HG02763 (cell line): ENCODE data around the gene TSHZ1.

ENCODE experiments used
- ATAC-seq: cut with Tn5 transposase; IDR thresholded peaks from one replicate; pipeline ENCODE4 v1.9.1; 2021; ENCODE audit warnings: mild to moderate bottlenecking, moderate library complexity; ENCODE audit not compliant: unreplicated experiment

TSHZ1 gene

DNA sequence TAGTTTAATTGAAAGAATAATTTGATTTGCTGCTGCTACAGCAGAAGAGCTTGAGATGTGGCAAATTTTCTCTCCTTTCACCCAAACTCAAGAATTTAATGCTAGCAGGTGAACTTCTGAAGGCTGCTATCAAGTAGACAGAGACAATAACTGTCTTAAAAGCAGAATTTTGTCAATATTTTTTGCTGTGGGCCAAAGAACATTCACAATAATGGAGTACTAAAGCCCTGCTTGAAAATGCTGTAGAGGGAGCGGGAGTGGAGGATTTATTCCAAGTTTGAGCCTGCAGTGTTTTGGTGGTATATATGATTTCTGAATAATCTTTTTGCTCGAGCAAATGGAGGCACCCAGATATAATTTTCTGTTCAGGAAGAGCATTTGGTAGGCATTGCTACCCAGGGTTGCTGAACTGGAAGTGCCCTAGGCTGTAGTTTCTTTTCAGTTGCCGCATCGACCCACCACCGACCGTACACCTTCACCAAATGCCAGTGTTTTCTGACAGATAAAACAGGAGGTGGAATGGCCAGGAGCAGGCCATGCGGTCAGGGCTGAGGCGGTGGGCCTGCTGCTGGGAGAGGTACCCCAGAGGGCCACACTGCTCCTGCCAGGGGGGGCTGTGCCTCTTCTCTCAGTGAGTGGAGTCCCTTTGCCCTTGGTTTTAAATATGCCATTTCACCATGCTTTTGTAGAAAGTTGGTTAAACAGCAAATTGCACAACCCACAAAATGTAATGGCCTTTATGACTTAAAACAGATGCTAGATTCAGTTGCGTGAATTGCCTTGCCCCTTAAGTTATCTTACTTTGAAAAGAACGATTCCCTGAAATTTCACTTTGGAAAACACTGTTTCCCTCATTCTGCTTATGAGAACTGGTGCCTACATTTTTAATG, 36.4 kb downstream of the TSHZ1 start:
- no peak for ATAC-seq

DNA sequence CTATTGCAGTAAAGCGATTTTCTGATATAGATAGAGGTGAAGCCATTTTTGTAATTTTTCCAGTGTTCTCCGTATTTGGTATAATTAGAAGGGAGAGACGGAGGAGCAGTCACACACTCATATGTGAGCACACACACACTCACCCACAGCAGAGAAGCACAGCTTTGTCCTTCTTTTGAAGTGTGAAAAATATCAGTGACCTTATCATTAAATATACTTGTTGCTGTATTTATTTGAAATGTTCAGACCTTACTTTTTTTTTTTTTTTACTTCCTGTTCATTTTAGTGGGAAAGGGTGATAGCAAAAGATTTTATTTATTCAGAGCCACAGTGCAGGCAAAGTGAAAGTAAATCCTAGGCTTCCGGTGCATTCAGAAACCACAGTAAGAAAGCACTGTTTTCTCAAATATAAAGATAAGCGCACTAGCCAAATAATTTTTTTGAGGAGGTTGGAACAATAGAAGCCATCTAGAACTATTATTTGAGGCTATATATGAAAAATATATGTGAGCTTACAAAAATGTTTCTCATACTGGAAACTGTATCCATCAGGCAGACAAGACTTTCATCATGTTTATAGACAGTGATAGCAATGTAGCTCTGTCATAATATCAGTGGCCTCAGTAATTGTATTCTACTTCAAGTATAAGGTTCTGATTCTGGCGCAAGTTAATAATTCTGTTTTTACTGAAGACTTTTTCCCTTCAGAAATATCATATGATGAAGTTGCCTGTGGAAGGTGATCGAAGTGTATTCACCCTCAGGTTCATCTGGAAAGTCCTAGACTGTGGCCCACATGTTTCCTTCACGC, 37.2 kb downstream of the TSHZ1 start:
- ATAC-seq: peak; percentile 57

- ATAC-seq: no peak
These were observed 38.0 kb downstream of the TSHZ1 start for GRCh38 chr18:75248426-75249174.

DNA sequence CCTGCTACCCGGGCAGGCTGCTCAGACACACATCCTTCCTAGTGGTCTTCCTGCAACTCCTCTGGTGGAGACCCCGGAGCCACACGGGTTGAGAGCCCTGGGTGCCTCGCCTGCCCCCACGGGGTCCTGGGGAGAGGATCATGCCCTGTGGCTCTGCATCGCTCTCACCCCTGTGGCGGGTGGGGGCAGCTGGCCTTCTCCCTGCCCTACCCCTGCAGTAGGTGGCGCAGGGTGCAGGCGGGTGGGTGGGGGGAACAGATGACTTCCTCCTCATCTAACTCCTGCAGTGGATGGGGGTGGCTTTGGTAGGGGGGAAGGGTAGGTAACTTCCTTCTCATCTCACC, 38.5 kb downstream of the TSHZ1 start:
- ATAC-seq: no peak

- no peak for ATAC-seq
These were observed 39.3 kb downstream of the TSHZ1 start for GRCh38 chr18:75249672-75250470.

- no peak for ATAC-seq
These were observed 39.8 kb downstream of the TSHZ1 start for GRCh38 chr18:75250471-75250821.

DNA sequence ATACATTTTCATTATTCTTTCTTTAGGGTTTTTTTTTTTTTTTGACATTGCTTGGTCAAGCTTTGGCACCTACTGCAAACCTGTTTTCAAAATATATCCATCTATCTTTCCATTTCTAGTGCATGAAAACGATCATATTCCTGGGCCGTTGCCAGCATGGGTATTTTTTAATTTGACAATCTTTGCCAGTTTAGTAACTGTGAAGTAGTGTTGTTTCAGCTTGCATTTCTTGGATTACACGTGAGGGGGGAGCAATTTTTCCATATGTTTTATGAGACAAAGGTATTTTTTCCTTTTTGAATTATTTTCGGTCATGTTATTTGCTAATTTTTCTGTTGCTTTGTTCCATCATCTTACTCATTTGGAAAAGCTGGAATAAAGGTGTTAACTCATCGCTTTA, 40.9 kb downstream of the TSHZ1 start:
- ATAC-seq: no peak

GRCh38 chr18:75252136-75252535, 41.5 kb downstream of the TSHZ1 start:
- ATAC-seq: no peak

DNA sequence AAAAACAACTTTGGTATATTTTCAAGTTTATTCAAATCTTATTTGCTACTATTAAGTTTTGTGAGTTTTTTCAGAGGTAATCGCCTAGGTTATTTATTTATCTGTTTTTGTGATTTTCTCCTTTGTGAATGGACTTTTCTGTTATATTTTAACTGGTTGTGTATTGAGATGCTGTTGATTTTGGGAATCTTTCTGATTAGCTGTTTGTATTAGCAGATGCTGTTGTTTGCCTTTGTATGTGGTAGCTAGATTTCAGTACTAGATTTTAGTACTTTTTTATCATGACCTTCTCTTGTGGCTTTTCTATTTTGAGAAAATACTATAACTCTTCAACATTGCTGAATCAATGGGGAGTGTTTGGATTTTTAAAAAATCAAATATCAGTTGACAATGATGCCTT, 42.4 kb downstream of the TSHZ1 start:
- ATAC-seq: no peak

DNA sequence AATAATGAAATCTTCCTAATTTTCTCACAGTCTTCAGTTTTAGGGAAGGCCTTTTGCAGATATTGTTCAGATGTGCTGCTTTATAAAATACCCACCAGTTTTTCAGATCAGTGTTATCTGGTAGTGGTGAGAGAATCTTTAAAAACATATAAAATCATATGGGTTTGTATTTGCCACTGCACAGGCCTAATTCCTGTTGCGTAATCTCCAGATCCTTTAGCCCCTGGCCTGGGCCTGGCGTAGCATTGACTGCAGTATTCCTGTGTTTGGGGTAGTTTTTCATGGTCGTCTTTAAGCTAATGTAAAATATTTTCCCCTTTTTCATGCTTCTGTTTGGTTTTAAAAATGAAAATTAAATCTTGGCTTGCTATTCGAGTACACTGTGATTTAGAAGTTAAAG, 43.2 kb downstream of the TSHZ1 start:
- no peak for ATAC-seq

DNA sequence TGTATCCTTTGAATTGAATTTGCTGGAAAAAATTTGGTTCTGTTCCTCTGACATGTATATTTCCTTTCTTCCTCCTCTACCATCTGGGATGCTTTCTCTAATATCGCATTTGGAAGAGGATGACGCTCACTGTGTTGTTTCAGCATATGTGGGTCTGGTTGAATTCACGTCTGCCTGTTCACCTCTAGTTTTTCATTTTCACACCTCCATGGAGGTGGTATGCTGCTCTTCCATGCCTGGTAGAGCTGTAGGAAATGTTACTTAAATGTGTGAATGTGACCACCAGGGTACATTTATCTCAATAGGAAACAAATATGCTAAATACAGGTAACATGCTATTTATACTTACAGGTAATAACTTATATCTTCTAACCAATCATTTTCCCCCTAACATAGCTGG, 44.5 kb downstream of the TSHZ1 start:
- ATAC-seq: no peak

DNA sequence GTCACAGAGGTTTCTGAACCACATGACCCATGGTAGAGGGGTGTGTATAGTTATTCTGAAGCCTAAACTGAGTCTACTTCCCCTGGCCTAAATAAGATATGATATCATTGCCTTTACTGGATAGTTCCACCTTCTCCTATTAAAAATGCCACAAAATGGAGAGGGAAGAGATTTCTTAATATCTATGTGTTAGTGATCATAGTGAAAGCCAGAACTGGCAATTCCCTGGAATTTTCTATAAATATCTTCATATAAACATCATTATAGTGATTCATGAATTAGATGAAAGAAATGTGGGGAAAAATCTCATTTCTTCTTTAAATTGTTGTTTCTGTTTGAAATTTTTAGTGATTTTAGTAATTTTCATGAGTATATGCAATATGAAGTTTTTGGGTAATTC, 45.8 kb downstream of the TSHZ1 start:
- no peak for ATAC-seq

- no peak for ATAC-seq
These were observed 47.0 kb downstream of the TSHZ1 start for GRCh38 chr18:75257605-75258004.

DNA sequence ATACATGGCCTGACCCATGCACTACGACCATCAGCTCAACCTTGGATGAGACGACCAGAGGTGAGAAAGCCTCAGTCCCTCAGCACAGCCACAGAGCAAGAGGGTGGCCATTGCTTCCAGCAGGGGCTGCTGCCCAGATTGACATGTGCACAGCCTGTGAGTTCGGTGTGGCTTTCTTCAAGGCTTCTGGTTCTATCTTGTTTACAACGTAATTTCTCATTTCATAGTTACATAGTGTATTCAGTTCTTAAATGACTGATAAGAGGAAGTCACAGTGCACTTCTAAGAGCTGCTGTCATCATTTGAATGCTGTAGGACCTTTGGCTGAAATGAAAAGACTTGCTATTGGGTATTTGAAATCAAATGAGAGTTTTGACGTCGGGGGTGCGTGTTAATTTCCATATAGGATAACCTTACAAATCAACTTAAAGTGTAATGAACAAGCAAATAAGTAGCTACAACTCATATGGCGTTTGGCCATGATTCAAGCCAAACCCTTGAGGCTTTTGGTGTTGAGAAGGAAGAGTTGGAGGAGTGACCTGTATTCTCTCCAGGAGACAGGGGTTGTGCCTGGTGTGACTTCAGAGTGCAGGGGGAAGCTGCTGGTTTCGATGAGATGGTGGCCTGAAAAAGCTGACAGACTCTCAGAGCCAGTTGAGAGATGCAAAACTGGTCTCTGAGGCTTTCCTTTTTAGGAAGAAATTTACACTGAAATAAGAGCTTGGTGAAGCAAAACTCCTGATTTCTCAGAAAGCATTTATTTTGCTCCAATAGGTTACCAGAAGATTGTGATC, 51.0 kb downstream of the TSHZ1 start:
- peak; percentile 82 for ATAC-seq

DNA sequence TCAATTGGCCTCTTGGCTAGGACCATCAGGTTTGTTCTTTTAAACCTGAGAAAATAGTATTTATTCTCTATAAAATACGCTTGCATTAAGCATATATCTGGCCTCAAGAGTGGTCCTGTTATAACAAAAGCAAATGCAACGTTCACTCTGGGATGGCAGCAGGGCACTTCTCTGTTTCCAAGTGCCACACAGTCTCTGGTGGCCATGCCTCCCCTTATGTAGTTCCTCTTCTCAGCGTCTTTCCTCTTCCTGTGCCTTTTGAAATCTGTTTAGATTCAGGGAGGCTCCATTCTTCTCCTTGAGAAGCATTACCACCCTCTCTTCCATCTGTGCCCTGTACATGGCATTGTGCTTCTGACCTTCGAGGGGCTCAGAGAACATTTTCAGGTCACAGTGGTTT, 51.9 kb downstream of the TSHZ1 start:
- no peak for ATAC-seq

GRCh38 chr18:75264195-75264594, 53.6 kb downstream of the TSHZ1 start:
- no peak for ATAC-seq

DNA sequence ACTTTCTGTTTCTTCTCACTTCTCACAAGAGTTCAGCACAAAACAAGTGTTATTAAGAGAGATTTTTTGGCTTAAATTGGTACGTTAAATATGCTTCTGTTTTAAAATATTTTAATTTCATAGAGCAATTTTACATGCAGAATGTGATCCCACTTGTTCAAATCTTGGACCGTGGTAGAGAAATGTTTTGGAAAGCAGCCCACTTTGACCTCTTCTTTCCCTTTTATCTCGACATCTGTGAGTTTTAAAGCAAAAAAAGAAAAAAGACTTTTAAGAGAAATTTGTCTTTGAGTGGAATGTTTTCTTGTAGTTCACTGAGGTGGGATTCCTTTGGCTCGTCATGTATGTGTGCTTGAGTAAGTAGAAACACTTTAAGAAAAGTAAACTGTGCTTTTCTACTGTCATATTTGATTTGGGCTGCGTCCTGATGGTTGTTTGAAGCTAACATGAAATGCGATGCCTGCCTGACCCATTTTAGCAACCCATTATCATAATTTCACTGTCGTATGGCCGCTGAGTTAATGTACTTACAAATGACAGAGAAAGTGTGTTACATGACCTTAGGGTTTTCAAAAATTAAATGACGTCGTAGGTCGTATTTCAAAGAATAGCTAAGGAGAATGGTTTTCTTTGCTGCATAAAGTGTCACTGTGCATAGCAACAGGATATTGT, 54.5 kb downstream of the TSHZ1 start:
- no peak for ATAC-seq

DNA sequence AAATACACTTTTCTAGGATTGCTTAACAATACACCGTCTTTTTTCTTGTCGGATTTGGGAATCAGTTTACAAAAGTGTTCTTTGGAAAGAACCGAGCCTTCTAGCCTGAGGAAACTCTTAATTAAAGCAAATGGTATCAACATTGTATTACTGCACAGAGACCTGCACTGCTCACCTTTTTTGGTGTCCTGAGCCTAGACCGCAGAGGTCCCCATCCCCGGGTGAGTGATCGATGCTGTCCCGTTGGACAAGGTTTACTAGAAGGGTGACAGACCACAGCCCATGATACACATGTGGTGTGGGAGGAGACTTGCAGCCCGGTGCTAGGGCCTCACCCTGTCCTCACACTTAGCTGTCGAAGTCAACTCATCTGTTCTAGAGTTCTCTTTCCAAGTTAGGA, 55.3 kb downstream of the TSHZ1 start:
- no peak for ATAC-seq

- peak; percentile 87 for ATAC-seq
These were observed 57.2 kb downstream of the TSHZ1 start for GRCh38 chr18:75267643-75268363.
